ENCODE measurements around the gene TSFM.

GRCh38 chr12:57833672-57834071, 51.1 kb downstream of the TSFM start:
- TF ChIP-seq, protein P1, sequence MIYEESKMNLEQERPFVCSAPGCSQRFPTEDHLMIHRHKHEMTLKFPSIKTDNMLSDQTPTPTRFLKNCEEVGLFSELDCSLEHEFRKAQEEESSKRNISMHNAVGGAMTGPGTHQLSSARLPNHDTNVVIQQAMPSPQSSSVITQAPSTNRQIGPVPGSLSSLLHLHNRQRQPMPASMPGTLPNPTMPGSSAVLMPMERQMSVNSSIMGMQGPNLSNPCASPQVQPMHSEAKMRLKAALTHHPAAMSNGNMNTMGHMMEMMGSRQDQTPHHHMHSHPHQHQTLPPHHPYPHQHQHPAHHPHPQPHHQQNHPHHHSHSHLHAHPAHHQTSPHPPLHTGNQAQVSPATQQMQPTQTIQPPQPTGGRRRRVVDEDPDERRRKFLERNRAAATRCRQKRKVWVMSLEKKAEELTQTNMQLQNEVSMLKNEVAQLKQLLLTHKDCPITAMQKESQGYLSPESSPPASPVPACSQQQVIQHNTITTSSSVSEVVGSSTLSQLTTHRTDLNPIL (CRISPR knock-in tag; IDR thresholded peaks at IDR 0.05; ENCODE audit: low read depth), result no peak
- TF ChIP-seq ZNF565 (CRISPR knock-in tag; conservative IDR thresholded peaks at IDR 0.05; ENCODE audit: low read depth) (no peak), POU6F1 (CRISPR knock-in tag; IDR thresholded peaks at IDR 0.05; ENCODE audit: borderline replicate concordance, low read depth) (no peak), ZFP30 (CRISPR knock-in tag; IDR thresholded peaks at IDR 0.05) (no peak), BACH2 (CRISPR knock-in tag; IDR thresholded peaks at IDR 0.05; ENCODE audit: borderline replicate concordance) (no peak)

All from SK-N-SH treated with all-trans-retinoic acid at 6 μM for 48 hours (cell line).